H1 (cell line): Measurements from ENCODE around the gene TMA7B. TPM values are rescaled to one million over a fixed set of nuclear protein-coding genes. Genes with fewer than 3 reads are reported as not detected.

ENCODE experiments used
- CTCF ChIA-PET: fragments of 300-600 bp; sonication (Branson Sonifier 250); formaldehyde crosslinking; loops from one replicate; lab custom pipeline; 2021; ENCODE audit not compliant: partially characterized antibody; lab: Charles Lee
- POLR2A ChIA-PET: fragments of 300-600 bp; sonication (Branson Sonifier 250); formaldehyde crosslinking; loops from one replicate; lab custom pipeline; 2021; ENCODE audit warnings: inconsistent platforms; ENCODE audit not compliant: partially characterized antibody; lab: Charles Lee
- DNase-seq, 2 experiments: peaks; one replicate each; pipeline versions ENCODE4 v3.0.0 to v3.0.0-alpha.2; 2010 to 2022; ENCODE audit warnings: low spot score in 2 of 2, low read depth in 1 of 2, mixed read lengths in 1 of 2
- FAIRE-seq: peaks from 2 replicates; lab custom pipeline; 2011; peaks lifted over from hg19 to GRCh38; lab: Jason Lieb, UNC
- H2AFZ ChIP-seq: 2 replicates; pipeline ENCODE4 v1.8.1; 2012; ENCODE audit warnings: low read length, inconsistent platforms
- H2AK5ac ChIP-seq: 2 replicates; pipeline ENCODE4 v1.6.1; 2013; ENCODE audit warnings: low read depth, low read length
- H2BK120ac ChIP-seq: replicated peaks from 2 replicates; pipeline ENCODE3; 2013; ENCODE audit warnings: low read depth, low read length, inconsistent platforms
- H2BK12ac ChIP-seq: 2 replicates; pipeline ENCODE4 v1.6.1; 2013; ENCODE audit warnings: low read depth, low read length
- H2BK15ac ChIP-seq: 2 replicates; pipeline ENCODE4 v1.6.1; 2013; ENCODE audit warnings: low read length
- H2BK20ac ChIP-seq: 2 replicates; pipeline ENCODE4 v1.6.1; 2013; ENCODE audit warnings: low read length
- H2BK5ac ChIP-seq: 2 replicates; pipeline ENCODE4 v1.6.1; 2013; ENCODE audit warnings: low read depth, low read length
- H3K14ac ChIP-seq: 2 replicates; pipeline ENCODE4 v1.6.1; 2013; ENCODE audit warnings: inconsistent platforms; ENCODE audit not compliant: insufficient read length
- H3K18ac ChIP-seq: 2 replicates; pipeline ENCODE4 v1.6.1; 2013; ENCODE audit warnings: low read length; ENCODE audit errors: extremely low read depth
- H3K23ac ChIP-seq: 2 replicates; pipeline ENCODE4 v1.6.1; 2013; ENCODE audit warnings: inconsistent platforms; ENCODE audit not compliant: insufficient read length
- H3K23me2 ChIP-seq: 2 replicates; pipeline ENCODE4 v1.6.1; 2013; ENCODE audit warnings: low read depth, low read length
- H3K27ac ChIP-seq: 2 replicates; pipeline ENCODE4 v1.6.1; 2011; ENCODE audit warnings: low read depth, low read length, inconsistent platforms
- H3K27me3 ChIP-seq, 4 experiments: replicated peaks in 1 of 4; 1 replicate in 1 of 4; 2 replicates in 3 of 4; pipeline versions ENCODE4 v1.6.1 to v1.8.1; 2011 to 2013; ENCODE audit warnings: low read length in 3 of 4, mild to moderate bottlenecking in 3 of 4, inconsistent platforms in 2 of 4, mixed read lengths in 2 of 4, moderate library complexity in 1 of 4; ENCODE audit not compliant: control insufficient read depth in 3 of 4, insufficient read depth in 3 of 4; ENCODE audit errors: extremely low read depth in 1 of 4
- H3K36me3 ChIP-seq, 4 experiments: 2 replicates each; pipeline versions ENCODE4 v1.6.1 to v1.8.1; 2011 to 2013; ENCODE audit warnings: mild to moderate bottlenecking in 4 of 4, low read length in 3 of 4, moderate library complexity in 2 of 4, control low read depth in 1 of 4, inconsistent platforms in 1 of 4; ENCODE audit not compliant: insufficient read depth in 4 of 4, control insufficient read depth in 2 of 4
- H3K4ac ChIP-seq: replicated peaks from 2 replicates; pipeline ENCODE3; 2013; ENCODE audit warnings: low read length, low read depth, mixed read lengths, inconsistent platforms; ENCODE audit not compliant: insufficient read length
- H3K4me1 ChIP-seq, 4 experiments: replicated peaks in 1 of 4; 1 replicate in 1 of 4; 2 replicates in 3 of 4; pipeline versions ENCODE4 v1.6.1 to v1.8.1; 2011 to 2013; ENCODE audit warnings: low read length in 3 of 4, inconsistent platforms in 2 of 4, mixed read lengths in 1 of 4; ENCODE audit not compliant: insufficient read depth in 4 of 4, control insufficient read depth in 3 of 4
- H3K4me2 ChIP-seq, 2 experiments: 2 replicates each; pipeline versions ENCODE4 v1.6.1 to v1.8.1; 2011 to 2013; ENCODE audit warnings: low read depth in 2 of 2, low read length in 2 of 2, control low read depth in 1 of 2, inconsistent platforms in 1 of 2, mild to moderate bottlenecking in 1 of 2; ENCODE audit not compliant: insufficient read depth in 1 of 2
- H3K4me3 ChIP-seq, 4 experiments: fragments of 200-600, 300-600 bp in 1 of 4; sonication (generic), shearing (Covaris generic), sonication (Bioruptor Twin) in 1 of 4; 2 replicates each; pipeline versions ENCODE4 v1.5.1 to v1.8.1; 2011 to 2016; ENCODE audit warnings: low read length in 4 of 4, low read depth in 3 of 4, control low read depth in 2 of 4, inconsistent platforms in 2 of 4, mild to moderate bottlenecking in 2 of 4, mixed read lengths in 1 of 4, moderate library complexity in 1 of 4; ENCODE audit not compliant: insufficient read depth in 2 of 4; ENCODE audit errors: extremely low read depth in 1 of 4
- H3K56ac ChIP-seq: replicated peaks from 2 replicates; pipeline ENCODE3; 2013; ENCODE audit warnings: low read depth, mild to moderate bottlenecking, mixed read lengths, low read length, inconsistent platforms; ENCODE audit not compliant: insufficient read length
- H3K79me1 ChIP-seq: 2 replicates; pipeline ENCODE4 v1.6.1; 2013; ENCODE audit warnings: low read depth, low read length, control low read depth
- H3K79me2 ChIP-seq, 2 experiments: 2 replicates each; pipeline versions ENCODE4 v1.6.1 to v1.8.1; 2012 to 2013; ENCODE audit warnings: low read length in 2 of 2, mild to moderate bottlenecking in 2 of 2, inconsistent platforms in 1 of 2; ENCODE audit not compliant: insufficient read depth in 2 of 2, control insufficient read depth in 1 of 2
- H3K9ac ChIP-seq, 4 experiments: replicated peaks in 1 of 4; 1 replicate in 1 of 4; 2 replicates in 3 of 4; pipeline versions ENCODE4 v1.6.1 to v1.8.1; 2011 to 2013; ENCODE audit warnings: low read depth in 3 of 4, low read length in 3 of 4, control low read depth in 2 of 4, mild to moderate bottlenecking in 2 of 4, moderate library complexity in 2 of 4, inconsistent platforms in 1 of 4; ENCODE audit errors: extremely low read depth in 1 of 4
- H3K9me3 ChIP-seq, 2 experiments: 2 replicates each; pipeline versions ENCODE4 v1.6.1 to v1.8.1; 2012 to 2013; ENCODE audit warnings: mild to moderate bottlenecking in 2 of 2, moderate library complexity in 2 of 2, control low read depth in 1 of 2, inconsistent platforms in 1 of 2, low read depth in 1 of 2, low read length in 1 of 2, mixed read lengths in 1 of 2; ENCODE audit not compliant: insufficient read depth in 2 of 2
- H4K20me1 ChIP-seq, 2 experiments: replicated peaks in 1 of 2; 2 replicates each; pipeline versions ENCODE3 to v1.8.1; 2011 to 2013; ENCODE audit warnings: inconsistent platforms in 2 of 2, low read length in 2 of 2, mild to moderate bottlenecking in 1 of 2; ENCODE audit not compliant: insufficient read depth in 2 of 2, control insufficient read depth in 1 of 2
- H4K5ac ChIP-seq: 2 replicates; pipeline ENCODE4 v1.6.1; 2013; ENCODE audit warnings: low read length, low read depth, mixed read lengths, inconsistent platforms; ENCODE audit not compliant: insufficient read length
- H4K8ac ChIP-seq: 2 replicates; pipeline ENCODE4 v1.8.0; 2013; ENCODE audit warnings: mild to moderate bottlenecking, moderate library complexity, low read length, inconsistent platforms; ENCODE audit not compliant: insufficient read depth; ENCODE audit errors: extremely low read depth
- H4K91ac ChIP-seq: replicated peaks from 2 replicates; pipeline ENCODE3; 2013; ENCODE audit warnings: low read length, mixed read lengths, inconsistent platforms; ENCODE audit not compliant: insufficient read length
- GABPA ChIP-seq: IDR thresholded peaks from 2 replicates; pipeline ENCODE4 v1.6.1; 2011; ENCODE audit warnings: mild to moderate bottlenecking, low read length, moderate library complexity, borderline replicate concordance; ENCODE audit not compliant: insufficient read depth
- SAP30 ChIP-seq: fragments of 300-600 bp; sonication (generic); IDR thresholded peaks from 2 replicates; pipeline ENCODE4 v1.7.1; 2012; ENCODE audit warnings: low read length, moderate library complexity, mild to moderate bottlenecking, inconsistent platforms; ENCODE audit not compliant: insufficient read depth, insufficient replicate concordance
- SIX5 ChIP-seq: IDR thresholded peaks from 2 replicates; pipeline ENCODE4 v1.6.1; 2011; ENCODE audit warnings: mild to moderate bottlenecking, low read depth, low read length
- USF2 ChIP-seq: IDR thresholded peaks from 2 replicates; pipeline ENCODE4 v1.6.1; 2011; ENCODE audit warnings: low read length, improper control_type of control experiment
- WGBS, 2 experiments: shearing (Covaris generic) in 1 of 2; methylation state at CpG; one replicate each; pipeline versions ENCODE4 v1.1.6 to v1.1.7; 2013 to 2015; ENCODE audit warnings: low lambda C conversion rate in 2 of 2, mixed read lengths in 2 of 2, inconsistent platforms in 1 of 2, low coverage in 1 of 2, missing lambda C conversion rate in 1 of 2; ENCODE audit not compliant: insufficient replicate concordance in 2 of 2, insufficient coverage in 1 of 2, insufficient read length in 1 of 2; ENCODE audit errors: extremely low coverage in 1 of 2, missing lambda C conversion rate in 1 of 2; 5-methylcytosine and 5-hydroxymethylcytosine counted together
- polyA plus RNA-seq, 7 experiments: library from polyadenylated mRNA; depleted of rRNA in 3 of 7; stranded (reverse) in 5 of 7; unstranded in 2 of 7; fragments of >200 nt in 5 of 7; fragments of 200-250 nt in 2 of 7; gene quantifications; 1 replicate in 5 of 7; 2 replicates in 1 of 7; 4 replicates in 1 of 7; pipeline versions ENCODE4 v1.2.1 to v1.2.3, GENCODE V29; 2011 to 2013; ENCODE audit warnings: missing spikeins in 2 of 7, mixed read lengths in 2 of 7
- total RNA-seq: library from RNA; stranded (reverse); fragmentation: NEBNext Ultra II Directional; extraction: Animal tissue kit (Norgen Biotek cat#: 25700); gene quantifications from 2 replicates; pipeline ENCODE4 v1.2.1, GENCODE V29; 2021

TMA7B gene
- total and polyA plus RNA-seq, 2 of the 8 experiments (the other 6 are each of a cell fraction or from before 2014, with no cell fraction given) = not detected

- Histone ChIP-seq H4K8ac (no peak overlapping the region), H3K27me3 (no peaks in the 10 kb centered on the region; a peak in 2 of 7 replicates), H3K4me2 (no peak overlapping the region), H3K36me3 (no peaks in the 10 kb centered on the region), H2AFZ (no peak overlapping the region), H3K79me2 (no peaks in the 10 kb centered on the region), H3K79me1 (no peaks in the 10 kb centered on the region), H4K91ac (no peak overlapping the region), H3K23ac (no peak overlapping the region), H3K27ac (no peak overlapping the region), H3K4ac (no peak overlapping the region), H3K9ac (no peak overlapping the region), H3K18ac (no peak overlapping the region), H4K5ac (no peak overlapping the region), H3K14ac (no peak overlapping the region), H3K9me3 (no peaks in the 10 kb centered on the region), H2AK5ac (no peak overlapping the region), H4K20me1 (no peaks in the 10 kb centered on the region), H2BK5ac (no peak overlapping the region), H3K4me1 (no peaks in the 10 kb centered on the region; a peak in 1 of 7 replicates), H3K23me2 (no peaks in the 10 kb centered on the region; the same call in 1 of the 2 replicates), H2BK12ac (no peak overlapping the region), H2BK120ac (no peak overlapping the region), H3K56ac (no peak overlapping the region), H2BK15ac (no peak overlapping the region), H3K4me3 (no peak overlapping the region), H2BK20ac (no peak overlapping the region)
- CTCF ChIA-PET = interaction anchor here (0.6 to 4.1 kb wide), 6 partner anchors 10 to 483 kb away, joined by 3 to 18 read pairs (median 5); no protein-coding TSS in a partner anchor
- 95% methylated on average over 2 of the region's 2 CpGs; no CpG with 5 or more reads in 1 of the 2 experiments for WGBS, 2 experiments
- FAIRE-seq (no peak), DNase-seq (no peak)
- POLR2A ChIA-PET = interaction anchor here (0.5 to 1.1 kb wide), 2 partner anchors 12 to 20 kb away, joined by 3 read pairs; no protein-coding TSS in a partner anchor
- TF ChIP-seq SIX5 (no peak), GABPA (no peak), USF2 (no peak), SAP30 (no peak)
Observed at GRCh38 chr22:39966470-39966869, 6.3 kb downstream of the TMA7B start.
